HCT116 (cell line): ENCODE measurements around the gene SPATA25. TPM values are rescaled to one million over a fixed set of nuclear protein-coding genes. Genes with fewer than 3 reads are reported as not detected.

Experiments
- ATAC-seq: fragments of 200-7000 bp; cut with Tn5 transposase; 2 replicates; pipeline ENCODE4 v1.9.1; 2020; ENCODE audit warnings: mild to moderate bottlenecking, moderate library complexity
- BruUV-seq: library from RNA; stranded (reverse); fragments of 400-500 nt; replicated peaks from 2 replicates; lab custom pipeline; 2021; lab: Mats Ljungman, UMichigan
- CTCF ChIA-PET: fragments of 300-600 bp; sonication (Branson Sonifier 250); formaldehyde crosslinking; loops from one replicate; lab custom pipeline; 2021; ENCODE audit warnings: antibody characterized with exemption; lab: Charles Lee
- POLR2A ChIA-PET: fragments of 300-600, 350-600 bp; sonication (Branson Sonifier 250); formaldehyde crosslinking; loops from one replicate; lab custom pipeline; 2021; ENCODE audit warnings: antibody characterized with exemption; lab: Charles Lee
- RAD21 ChIA-PET, 2 experiments: fragments of 300-600 bp; sonication (Branson Sonifier 250); formaldehyde crosslinking; loops; one replicate each; lab custom pipeline; 2023; ENCODE audit warnings: low total read pairs in 2 of 2; ENCODE audit not compliant: uncharacterized antibody in 2 of 2, unreplicated experiment in 2 of 2, low non-redundant PET in 1 of 2; lab: Charles Lee
- DNase-seq: peaks from one replicate; pipeline ENCODE4 v3.0.0-alpha.2; 2010; ENCODE audit warnings: low read depth, low spot score
- H2AFZ ChIP-seq: fragments of 200-600 bp; shearing (Covaris generic), sonication (generic); 2 replicates; pipeline ENCODE4 v1.6.1; 2017; ENCODE audit warnings: low read depth, mixed run types, mixed read lengths, antibody characterized with exemption, low read length; ENCODE audit not compliant: poor library complexity, severe bottlenecking
- H3K27ac ChIP-seq: 2 replicates; pipeline ENCODE4 v1.5.1; 2012; ENCODE audit warnings: low read depth, low read length
- H3K27me3 ChIP-seq: fragments of 200-600 bp; sonication (generic); 2 replicates; pipeline ENCODE4 v1.6.1; 2016; ENCODE audit warnings: mixed run types, low read length, mixed read lengths; ENCODE audit not compliant: insufficient read depth
- H3K36me3 ChIP-seq, 2 experiments: fragments of 200-500 bp in 1 of 2; fragments of 200-600 bp in 1 of 2; sonication (Bioruptor generic) in 1 of 2; sonication (generic) in 1 of 2; 2 replicates each; pipeline versions ENCODE4 v1.5.1 to v1.6.1; 2014 to 2016; ENCODE audit warnings: low read length in 2 of 2, inconsistent platforms in 1 of 2, mixed read lengths in 1 of 2, mixed run types in 1 of 2; ENCODE audit not compliant: insufficient read depth in 2 of 2, control insufficient read depth in 1 of 2
- H3K4me1 ChIP-seq, 2 experiments: fragments of 200-600 bp in 1 of 2; sonication (generic) in 1 of 2; 2 replicates each; pipeline versions ENCODE4 v1.5.1 to v1.6.1; 2012 to 2017; ENCODE audit warnings: low read length in 2 of 2, inconsistent platforms in 1 of 2, mild to moderate bottlenecking in 1 of 2, mixed read lengths in 1 of 2, mixed run types in 1 of 2, moderate library complexity in 1 of 2; ENCODE audit not compliant: insufficient read depth in 2 of 2, control insufficient read depth in 1 of 2
- H3K4me2 ChIP-seq: fragments of 200-600 bp; sonication (generic); 2 replicates; pipeline ENCODE4 v1.6.1; 2017; ENCODE audit warnings: mixed run types, low read length, mixed read lengths
- H3K4me3 ChIP-seq, 2 experiments: fragments of 200-600 bp in 1 of 2; sonication (generic) in 1 of 2; replicated peaks in 1 of 2; 2 replicates each; pipeline ENCODE4 v1.5.1; 2011 to 2016; ENCODE audit warnings: low read length in 2 of 2, control low read depth in 1 of 2, low read depth in 1 of 2, mild to moderate bottlenecking in 1 of 2, mixed read lengths in 1 of 2, mixed run types in 1 of 2
- H3K79me2 ChIP-seq: fragments of 200-600 bp; sonication (generic); 2 replicates; pipeline ENCODE4 v1.6.1; 2017; ENCODE audit warnings: mild to moderate bottlenecking, mixed run types, low read length, moderate library complexity, mixed read lengths; ENCODE audit not compliant: insufficient read depth
- H3K9ac ChIP-seq: fragments of 200-600 bp; sonication (generic); 2 replicates; pipeline ENCODE4 v1.6.1; 2016; ENCODE audit warnings: low read length, mixed read lengths
- H3K9me2 ChIP-seq: fragments of 200-600 bp; sonication (generic), shearing (Covaris generic); 2 replicates; pipeline ENCODE4 v1.6.1; 2017; ENCODE audit warnings: mixed run types, mild to moderate bottlenecking, moderate library complexity; ENCODE audit not compliant: insufficient read depth
- H3K9me3 ChIP-seq, 2 experiments: fragments of 200-500 bp in 1 of 2; fragments of 200-600 bp in 1 of 2; sonication (Bioruptor generic) in 1 of 2; sonication (generic) in 1 of 2; 2 replicates each; pipeline ENCODE4 v1.6.1; 2014 to 2017; ENCODE audit warnings: low read length in 2 of 2, mixed read lengths in 2 of 2, inconsistent platforms in 1 of 2, low read depth in 1 of 2, mild to moderate bottlenecking in 1 of 2, mixed run types in 1 of 2, moderate library complexity in 1 of 2; ENCODE audit not compliant: control insufficient read depth in 1 of 2, insufficient read depth in 1 of 2
- H4K20me1 ChIP-seq: fragments of 200-600 bp; sonication (generic), shearing (Covaris generic); 2 replicates; pipeline ENCODE4 v1.6.1; 2017; ENCODE audit warnings: mixed run types, mild to moderate bottlenecking, moderate library complexity; ENCODE audit not compliant: insufficient read depth
- CEBPB ChIP-seq: IDR thresholded peaks from 2 replicates; pipeline ENCODE4 v1.6.1; 2012; ENCODE audit warnings: low read depth
- EGR1 ChIP-seq: IDR thresholded peaks from 2 replicates; pipeline ENCODE4 v1.6.1; 2012; ENCODE audit warnings: low read depth
- EZH2 ChIP-seq: fragments of 200-600 bp; sonication (generic); IDR thresholded peaks from 2 replicates; pipeline ENCODE4 v1.6.1; 2017; ENCODE audit warnings: antibody characterized with exemption, mixed run types
- FOSL1 ChIP-seq: IDR thresholded peaks from 2 replicates; pipeline ENCODE4 v1.6.1; 2012; ENCODE audit warnings: low read depth
- POLR2A ChIP-seq: IDR thresholded peaks from 2 replicates; pipeline ENCODE4 v1.7.0; 2011; ENCODE audit warnings: borderline replicate concordance; ENCODE audit not compliant: insufficient read depth, insufficient read length; ENCODE audit errors: extremely low read depth
- SP1 ChIP-seq: IDR thresholded peaks from 2 replicates; pipeline ENCODE4 v1.6.1; 2012; ENCODE audit warnings: low read depth
- YY1 ChIP-seq: IDR thresholded peaks from 2 replicates; pipeline ENCODE4 v1.6.1; 2011; ENCODE audit warnings: low read length, low read depth, moderate library complexity, mild to moderate bottlenecking; ENCODE audit not compliant: insufficient replicate concordance; ENCODE audit errors: extremely low read depth
- ZFX ChIP-seq: fragments of 450-650 bp; IDR thresholded peaks from 2 replicates; pipeline ENCODE4 v1.6.1; 2017
- ZNF274 ChIP-seq: fragments of 200-500 bp; sonication (Bioruptor generic); IDR thresholded peaks from 2 replicates; pipeline ENCODE4 v1.6.1; 2014; ENCODE audit warnings: mild to moderate bottlenecking, low read depth, low read length, inconsistent platforms
- intact Hi-C: fragments of 100-400 bp; cut with micrococcal nuclease; formaldehyde crosslinking; loops from 2 replicates; pipeline ENCODE4 v1.10.0; 2022
- total RNA-seq: library from RNA; stranded (reverse); gene quantifications from one replicate; pipeline ENCODE4 v1.2.1, GENCODE V29; 2021; ENCODE audit not compliant: unreplicated experiment
- TF ChIP-seq, protein P1 (sequence below): IDR thresholded peaks from 2 replicates; pipeline ENCODE4 v1.6.1; 2012; ENCODE audit warnings: low read depth

The SPATA25 gene
- total RNA-seq, 1 experiment from 2014 or later: 0.42 TPM

DNA sequence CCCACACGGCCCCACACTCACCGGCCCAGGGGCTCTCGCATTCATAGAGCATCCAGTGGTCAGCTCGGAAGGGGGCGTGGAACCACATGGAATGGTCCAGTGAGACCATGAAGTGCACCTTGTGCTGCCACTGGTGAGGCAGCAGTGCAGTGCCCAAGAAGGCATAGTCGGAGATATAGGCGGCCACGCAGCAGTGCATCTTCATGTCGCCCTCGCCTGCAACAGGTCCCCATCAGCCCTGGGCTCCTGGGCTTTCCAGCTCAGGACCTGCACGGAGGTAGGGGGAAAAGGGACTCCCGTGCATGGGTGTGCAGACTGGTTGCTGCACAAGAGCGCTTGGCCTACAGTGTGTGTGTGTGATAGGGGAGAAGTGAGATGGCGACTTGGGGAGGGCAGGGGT, 43.9 kb downstream of the SPATA25 start:
- Histone ChIP-seq H3K9me2 (no peaks in the 10 kb centered on the region), H3K4me3 (no peak overlapping the region)
- POLR2A ChIA-PET: no interaction called here
- no peak for TF ChIP-seq FOSL1
- TF ChIP-seq ZNF274: no peak
- TF ChIP-seq, protein P1, sequence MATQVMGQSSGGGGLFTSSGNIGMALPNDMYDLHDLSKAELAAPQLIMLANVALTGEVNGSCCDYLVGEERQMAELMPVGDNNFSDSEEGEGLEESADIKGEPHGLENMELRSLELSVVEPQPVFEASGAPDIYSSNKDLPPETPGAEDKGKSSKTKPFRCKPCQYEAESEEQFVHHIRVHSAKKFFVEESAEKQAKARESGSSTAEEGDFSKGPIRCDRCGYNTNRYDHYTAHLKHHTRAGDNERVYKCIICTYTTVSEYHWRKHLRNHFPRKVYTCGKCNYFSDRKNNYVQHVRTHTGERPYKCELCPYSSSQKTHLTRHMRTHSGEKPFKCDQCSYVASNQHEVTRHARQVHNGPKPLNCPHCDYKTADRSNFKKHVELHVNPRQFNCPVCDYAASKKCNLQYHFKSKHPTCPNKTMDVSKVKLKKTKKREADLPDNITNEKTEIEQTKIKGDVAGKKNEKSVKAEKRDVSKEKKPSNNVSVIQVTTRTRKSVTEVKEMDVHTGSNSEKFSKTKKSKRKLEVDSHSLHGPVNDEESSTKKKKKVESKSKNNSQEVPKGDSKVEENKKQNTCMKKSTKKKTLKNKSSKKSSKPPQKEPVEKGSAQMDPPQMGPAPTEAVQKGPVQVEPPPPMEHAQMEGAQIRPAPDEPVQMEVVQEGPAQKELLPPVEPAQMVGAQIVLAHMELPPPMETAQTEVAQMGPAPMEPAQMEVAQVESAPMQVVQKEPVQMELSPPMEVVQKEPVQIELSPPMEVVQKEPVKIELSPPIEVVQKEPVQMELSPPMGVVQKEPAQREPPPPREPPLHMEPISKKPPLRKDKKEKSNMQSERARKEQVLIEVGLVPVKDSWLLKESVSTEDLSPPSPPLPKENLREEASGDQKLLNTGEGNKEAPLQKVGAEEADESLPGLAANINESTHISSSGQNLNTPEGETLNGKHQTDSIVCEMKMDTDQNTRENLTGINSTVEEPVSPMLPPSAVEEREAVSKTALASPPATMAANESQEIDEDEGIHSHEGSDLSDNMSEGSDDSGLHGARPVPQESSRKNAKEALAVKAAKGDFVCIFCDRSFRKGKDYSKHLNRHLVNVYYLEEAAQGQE: no peak
- TF ChIP-seq SP1: no peak
- TF ChIP-seq POLR2A: no peak
- no peak for TF ChIP-seq EZH2
- no peak for TF ChIP-seq YY1
- no peak for TF ChIP-seq ZFX
- no peak for TF ChIP-seq EGR1
- no peak for TF ChIP-seq CEBPB
- TF ChIP-seq, all 23 proteins: peak for 0
- intact Hi-C loops: no loop called here
- DNase-seq (no peak), ATAC-seq (no peak)
- RAD21 ChIA-PET: no interaction called here
- H3K27ac ChIP-seq: no peak overlapping the region
- H3K9ac ChIP-seq: no peak overlapping the region
- H3K9me3 ChIP-seq: no peaks in the 10 kb centered on the region
- no peak overlapping the region for H2AFZ ChIP-seq
- CTCF ChIA-PET: no interaction called here
- BruUV-seq: no TSS peak
- H3K4me1 ChIP-seq: no peaks in the 10 kb centered on the region
- peaks cover 0 to 2% of the 10 kb centered on the region in 2 experiments; a peak in 2 of 4 replicates for H3K36me3 ChIP-seq
- no peaks in the 10 kb centered on the region for H3K27me3 ChIP-seq
- H4K20me1 ChIP-seq: no peaks in the 10 kb centered on the region
- H3K4me2 ChIP-seq: no peak overlapping the region
- no peaks in the 10 kb centered on the region for H3K79me2 ChIP-seq
